IMR-90 (cell line): ENCODE measurements around the gene RASGEF1C.

ENCODE experiments used
- CEBPB ChIP-seq: IDR thresholded peaks from 2 replicates; pipeline ENCODE4 v1.6.1; 2012; ENCODE audit warnings: low read depth, low read length, improper control_type of control experiment
- CHD1 ChIP-seq: IDR thresholded peaks from 2 replicates; pipeline ENCODE4 v1.6.1; 2012; ENCODE audit warnings: low read depth, low read length, improper control_type of control experiment
- MXI1 ChIP-seq: IDR thresholded peaks from 2 replicates; pipeline ENCODE4 v1.6.1; 2012; ENCODE audit warnings: low read depth, mild to moderate bottlenecking, low read length, moderate library complexity, borderline replicate concordance
- POLR2A ChIP-seq: IDR thresholded peaks from 2 replicates; pipeline ENCODE4 v1.6.1; 2012; ENCODE audit warnings: mild to moderate bottlenecking, low read depth, low read length
- RAD21 ChIP-seq: IDR thresholded peaks from 2 replicates; pipeline ENCODE4 v1.6.1; 2012; ENCODE audit warnings: low read length, improper control_type of control experiment
- RFX5 ChIP-seq: IDR thresholded peaks from 2 replicates; pipeline ENCODE4 v1.8.0; 2012; ENCODE audit warnings: low read depth, mild to moderate bottlenecking, low read length, moderate library complexity
- SMC3 ChIP-seq: fragments of 150-350 bp; IDR thresholded peaks from 2 replicates; pipeline ENCODE4 v1.6.1; 2016; ENCODE audit warnings: low read depth, mild to moderate bottlenecking, antibody characterized with exemption, low read length, moderate library complexity
- TF ChIP-seq, protein P1 (sequence below): conservative IDR thresholded peaks from 2 replicates; pipeline ENCODE4 v1.5.1; 2012; ENCODE audit warnings: mild to moderate bottlenecking, low read depth, low read length, improper control_type of control experiment
- TF ChIP-seq, protein P2 (sequence below): fragments of 150-350 bp; IDR thresholded peaks from 2 replicates; pipeline ENCODE4 v1.6.1; 2016; ENCODE audit warnings: low read depth, mild to moderate bottlenecking, low read length, moderate library complexity, borderline replicate concordance

DNA sequence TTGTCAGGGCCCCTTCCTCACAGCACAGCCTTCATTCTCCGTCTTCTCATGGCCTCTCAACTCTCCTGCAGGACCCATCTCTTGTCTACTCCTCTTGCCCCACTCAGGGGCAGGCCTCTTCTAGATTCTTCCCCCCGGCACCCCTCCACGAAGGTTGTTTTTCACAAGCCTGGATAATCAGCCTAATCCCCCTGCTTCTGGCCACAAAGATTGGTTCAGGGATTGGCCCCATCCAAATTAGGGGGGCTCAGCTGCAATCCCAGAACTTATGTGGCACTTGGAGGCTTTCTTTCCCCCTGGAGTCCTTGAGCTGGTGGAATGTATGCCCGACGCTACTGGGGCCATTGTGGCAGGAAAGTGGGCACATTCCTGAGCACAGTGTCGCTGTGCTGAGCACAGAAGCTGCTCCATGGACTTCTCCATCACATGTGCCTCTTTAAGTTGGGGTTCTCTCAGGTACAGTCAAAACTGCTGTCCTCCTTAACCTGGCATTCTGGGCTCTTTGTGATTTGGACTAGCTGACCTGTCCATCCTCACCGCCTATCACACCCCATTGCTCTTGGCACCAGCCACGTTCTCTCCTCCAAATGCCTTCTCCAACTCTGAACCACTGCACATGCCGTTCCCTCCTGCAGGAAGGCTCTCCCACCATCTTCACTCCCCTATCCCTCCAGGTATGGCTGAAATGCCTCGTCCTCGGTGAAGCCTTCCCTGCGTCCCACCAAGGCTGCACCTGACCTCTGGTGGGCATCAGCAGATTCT is 70.6 kb downstream of the RASGEF1C start:
- TF ChIP-seq CHD1 (no peak), MXI1 (no peak), POLR2A (no peak), RFX5 (no peak), RAD21 (no peak), SMC3 (no peak), CEBPB (no peak)
- TF ChIP-seq, protein P1, sequence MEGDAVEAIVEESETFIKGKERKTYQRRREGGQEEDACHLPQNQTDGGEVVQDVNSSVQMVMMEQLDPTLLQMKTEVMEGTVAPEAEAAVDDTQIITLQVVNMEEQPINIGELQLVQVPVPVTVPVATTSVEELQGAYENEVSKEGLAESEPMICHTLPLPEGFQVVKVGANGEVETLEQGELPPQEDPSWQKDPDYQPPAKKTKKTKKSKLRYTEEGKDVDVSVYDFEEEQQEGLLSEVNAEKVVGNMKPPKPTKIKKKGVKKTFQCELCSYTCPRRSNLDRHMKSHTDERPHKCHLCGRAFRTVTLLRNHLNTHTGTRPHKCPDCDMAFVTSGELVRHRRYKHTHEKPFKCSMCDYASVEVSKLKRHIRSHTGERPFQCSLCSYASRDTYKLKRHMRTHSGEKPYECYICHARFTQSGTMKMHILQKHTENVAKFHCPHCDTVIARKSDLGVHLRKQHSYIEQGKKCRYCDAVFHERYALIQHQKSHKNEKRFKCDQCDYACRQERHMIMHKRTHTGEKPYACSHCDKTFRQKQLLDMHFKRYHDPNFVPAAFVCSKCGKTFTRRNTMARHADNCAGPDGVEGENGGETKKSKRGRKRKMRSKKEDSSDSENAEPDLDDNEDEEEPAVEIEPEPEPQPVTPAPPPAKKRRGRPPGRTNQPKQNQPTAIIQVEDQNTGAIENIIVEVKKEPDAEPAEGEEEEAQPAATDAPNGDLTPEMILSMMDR, result no peak
- TF ChIP-seq, protein P2, sequence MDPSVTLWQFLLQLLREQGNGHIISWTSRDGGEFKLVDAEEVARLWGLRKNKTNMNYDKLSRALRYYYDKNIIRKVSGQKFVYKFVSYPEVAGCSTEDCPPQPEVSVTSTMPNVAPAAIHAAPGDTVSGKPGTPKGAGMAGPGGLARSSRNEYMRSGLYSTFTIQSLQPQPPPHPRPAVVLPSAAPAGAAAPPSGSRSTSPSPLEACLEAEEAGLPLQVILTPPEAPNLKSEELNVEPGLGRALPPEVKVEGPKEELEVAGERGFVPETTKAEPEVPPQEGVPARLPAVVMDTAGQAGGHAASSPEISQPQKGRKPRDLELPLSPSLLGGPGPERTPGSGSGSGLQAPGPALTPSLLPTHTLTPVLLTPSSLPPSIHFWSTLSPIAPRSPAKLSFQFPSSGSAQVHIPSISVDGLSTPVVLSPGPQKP, result no peak
